NAMALWA (cell line): ENCODE data around the gene S100A9.
"Not testable (repeated sequence)": the region's sequence is repeated elsewhere in the genome, so short reads cannot be mapped to it uniquely, and the experiment has no call there.

Source experiments
- DNase-seq: peaks from one replicate; pipeline ENCODE4 v3.0.0-alpha.2; 2015; ENCODE audit warnings: low spot score

The S100A9 gene

DNA sequence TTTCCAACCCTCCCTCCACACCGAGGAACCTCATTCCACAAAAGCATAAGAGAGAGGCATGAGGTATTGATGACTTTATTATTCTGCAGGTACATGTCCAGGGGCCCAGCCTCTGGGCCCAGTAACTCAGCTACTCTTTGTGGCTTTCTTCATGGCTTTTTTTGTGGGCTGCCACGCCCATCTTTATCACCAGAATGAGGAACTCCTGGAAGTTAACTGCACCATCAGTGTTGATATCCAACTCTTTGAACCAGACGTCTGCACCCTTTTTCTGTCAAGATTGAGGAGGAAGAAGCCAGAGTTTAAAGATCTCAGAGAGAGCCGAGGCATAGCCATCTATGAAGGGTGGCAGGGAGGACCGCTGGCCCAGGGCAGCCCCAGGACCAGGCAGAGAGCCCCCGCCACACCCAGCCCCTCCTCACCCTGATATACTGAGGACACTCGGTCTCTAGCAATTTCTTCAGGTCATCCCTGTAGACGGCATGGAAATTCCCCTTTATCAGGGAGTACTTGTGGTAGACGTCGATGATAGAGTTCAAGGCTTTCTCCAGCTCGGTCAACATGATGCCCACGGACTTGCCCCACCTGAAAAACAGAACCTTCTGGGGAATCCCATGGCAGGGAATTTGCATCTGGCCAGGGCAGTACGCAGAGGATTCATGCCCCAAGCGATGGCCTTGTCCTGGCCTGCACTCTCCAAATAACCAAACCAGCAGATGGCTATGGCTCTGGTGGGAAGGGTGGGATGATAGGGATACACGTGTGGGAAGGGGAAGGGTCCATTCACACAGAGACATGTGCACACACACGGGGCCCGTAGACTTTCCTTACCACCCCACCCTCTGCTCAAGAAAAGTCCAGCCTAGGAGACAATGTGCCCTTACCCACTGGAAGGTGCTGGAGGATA is 32.6 kb downstream of the S100A9 start:
- no peak for DNase-seq

GRCh38 chr1:153390938-153391710 is 33.5 kb downstream of the S100A9 start, which contains the start of gene S100A8:
S100A8 (minus strand) TSS chr1:153391073; CDS start chr1:153390535, 538 bp downstream.
- DNase-seq = no peak

DNA sequence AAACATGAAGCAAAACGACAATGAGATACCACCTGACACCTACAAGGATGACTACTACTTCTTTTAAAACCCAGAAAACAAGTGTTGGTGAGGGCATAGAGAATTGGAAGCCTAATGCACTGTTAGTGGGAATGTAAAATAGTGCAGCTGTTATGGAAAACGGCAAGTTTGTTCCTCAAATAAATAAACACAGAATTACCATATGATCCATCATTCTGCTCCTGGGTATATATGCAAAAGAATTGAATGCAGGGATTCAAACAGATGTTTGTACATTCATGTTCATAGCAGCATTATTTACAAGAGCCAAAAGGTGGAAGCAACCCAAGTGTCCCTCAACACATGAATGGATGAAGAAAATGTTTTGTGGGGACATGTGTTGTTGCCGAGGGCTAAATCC is 34.6 kb downstream of the S100A9 start:
- DNase-seq = no peak

DNA sequence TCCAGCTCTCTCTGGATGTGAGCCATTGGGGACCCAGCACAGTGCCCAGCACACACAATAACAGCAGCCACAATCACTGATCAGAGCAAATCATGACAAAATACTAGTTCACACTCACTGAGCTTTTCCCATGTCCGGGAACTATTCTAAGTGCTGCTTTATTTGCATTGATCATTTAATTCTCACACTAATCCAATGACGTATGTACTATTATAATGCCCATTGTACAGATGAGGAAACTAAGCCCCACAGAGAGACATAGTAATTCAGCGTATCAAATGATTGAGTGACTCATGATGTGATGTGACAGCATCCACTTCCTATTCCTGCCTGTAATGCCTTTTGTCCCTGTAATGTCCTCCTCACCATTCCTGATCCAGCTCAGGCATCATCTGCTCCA is 35.2 kb downstream of the S100A9 start:
- no peak for DNase-seq

- no peak for DNase-seq
Measured at GRCh38 chr1:153393926-153394325, 36.3 kb downstream of the S100A9 start.

DNA sequence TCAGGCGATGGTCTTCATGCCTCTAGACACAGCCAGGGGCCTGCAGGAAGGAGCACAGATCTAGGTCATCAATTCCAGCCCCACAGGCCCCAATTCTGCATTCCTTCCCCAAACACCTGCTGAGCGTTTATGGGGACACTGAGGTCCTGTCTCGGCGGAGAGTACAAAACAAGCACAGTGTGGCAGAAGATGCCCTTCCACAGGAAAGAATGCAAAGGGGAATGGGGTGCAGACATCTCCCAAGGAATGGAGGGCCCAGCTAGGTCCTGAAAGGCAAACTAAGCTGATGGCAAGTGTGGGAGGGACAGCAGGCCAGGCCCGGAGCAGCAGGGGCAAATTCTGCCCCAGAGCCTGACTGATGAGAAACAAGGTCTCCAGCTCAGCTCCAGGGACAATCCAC is 36.7 kb downstream of the S100A9 start:
- DNase-seq = no peak

- DNase-seq = no peak
Measured at GRCh38 chr1:153395136-153395685, 37.6 kb downstream of the S100A9 start.

DNA sequence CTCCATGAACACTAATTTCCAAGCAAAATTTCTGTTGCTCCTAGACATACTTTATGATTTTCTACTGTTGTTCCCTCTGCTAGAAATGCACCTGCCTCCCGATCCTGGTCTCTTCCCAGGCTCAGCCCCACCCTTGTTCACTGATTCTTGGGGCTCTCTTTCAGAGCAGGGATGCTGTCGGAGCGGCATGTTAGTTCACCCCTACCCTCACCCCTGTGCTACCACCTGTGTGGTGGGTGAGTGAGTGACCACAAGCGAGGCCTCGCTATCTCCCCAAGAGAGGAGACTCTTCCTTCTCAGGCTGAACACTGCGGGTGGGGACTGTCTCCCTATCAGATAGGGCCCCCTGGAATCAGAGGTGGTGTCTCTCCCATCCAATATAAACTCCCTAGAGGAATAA is 38.1 kb downstream of the S100A9 start:
- DNase-seq = no peak

- no peak for DNase-seq
Measured at GRCh38 chr1:153396461-153396860, 38.8 kb downstream of the S100A9 start.

GRCh38 chr1:153397051-153397923 is 39.6 kb downstream of the S100A9 start:
- no peak for DNase-seq

- no peak for DNase-seq
Measured at GRCh38 chr1:153397924-153398651, 40.4 kb downstream of the S100A9 start.

DNA sequence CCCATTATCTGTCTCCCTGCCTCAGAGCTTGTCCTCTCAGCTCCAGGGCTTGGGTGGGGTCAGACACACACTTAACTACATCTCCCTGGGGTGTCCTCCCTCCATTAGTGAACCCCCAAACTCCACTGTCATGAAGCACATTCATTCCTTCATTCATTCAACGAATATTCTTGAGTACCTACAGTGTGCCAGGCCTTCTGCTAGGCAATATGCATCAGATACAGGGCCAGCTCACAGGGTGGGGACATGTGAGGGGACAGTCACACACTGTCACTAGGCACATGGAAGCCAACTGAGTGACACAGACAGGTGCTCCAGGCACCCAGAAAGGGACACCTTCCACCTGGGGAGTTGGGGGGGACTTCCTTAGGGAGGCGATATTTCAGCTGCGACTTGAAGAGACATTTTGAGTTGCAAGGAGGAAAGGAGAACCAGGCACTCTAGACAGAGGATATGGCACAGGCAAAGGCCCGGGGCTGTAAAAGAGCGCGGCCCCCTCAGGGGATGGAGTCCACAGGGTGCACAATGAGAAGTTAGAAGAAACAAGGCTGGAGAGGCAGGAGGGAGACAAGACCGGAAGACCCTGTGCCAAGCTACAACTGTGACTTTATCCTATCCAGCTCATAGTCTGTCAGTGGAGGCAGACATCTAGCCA is 41.9 kb downstream of the S100A9 start:
- DNase-seq = no peak

- peak; percentile 20 for DNase-seq
Measured at GRCh38 chr1:153400244-153400643, 42.6 kb downstream of the S100A9 start.

- no peak for DNase-seq
Measured at GRCh38 chr1:153401461-153401860, 43.8 kb downstream of the S100A9 start.

- no peak for DNase-seq
Measured at GRCh38 chr1:153402226-153402625, 44.6 kb downstream of the S100A9 start.

- DNase-seq = no peak
Measured at GRCh38 chr1:153403421-153404085, 45.9 kb downstream of the S100A9 start.

- DNase-seq = no peak
Measured at GRCh38 chr1:153404086-153404635, 46.5 kb downstream of the S100A9 start.

- DNase-seq = peak; percentile 77
Measured at GRCh38 chr1:153404768-153405167, 47.1 kb downstream of the S100A9 start.

- not testable (repeated sequence) for DNase-seq
Measured at GRCh38 chr1:153405825-153406599, 48.4 kb downstream of the S100A9 start.
